RCC 7860 (cell line): ENCODE data around the gene TSSC4.

Experiments used
- DNase-seq: peaks from one replicate; pipeline ENCODE4 v3.0.0-alpha.2; 2015; ENCODE audit warnings: low spot score
- FAIRE-seq: peaks from 2 replicates; lab custom pipeline; 2012; peaks lifted over from hg19 to GRCh38; lab: Jason Lieb, UNC

TSSC4 gene

GRCh38 chr11:2415601-2416380 lies 15.2 kb downstream of the TSSC4 start:
- FAIRE-seq (no peak), DNase-seq (no peak)

GRCh38 chr11:2416765-2417164 lies 16.2 kb downstream of the TSSC4 start:
- no peak for FAIRE-seq

GRCh38 chr11:2417856-2418692 lies 17.5 kb downstream of the TSSC4 start:
- DNase-seq (no peak), FAIRE-seq (no peak)

More at GRCh38 chr11:2416765-2417164, 16.2 kb downstream of the TSSC4 start:
- no peak for DNase-seq

GRCh38 chr11:2418693-2419360 lies 18.3 kb downstream of the TSSC4 start:
- FAIRE-seq (no peak), DNase-seq (no peak)

- FAIRE-seq (no peak), DNase-seq (peak; percentile 42)
Measured at GRCh38 chr11:2419638-2420501, 19.3 kb downstream of the TSSC4 start.

- DNase-seq, result peak; percentile 43
Measured at GRCh38 chr11:2420502-2421225, 20.1 kb downstream of the TSSC4 start.

GRCh38 chr11:2421226-2421994 lies 20.9 kb downstream of the TSSC4 start:
- FAIRE-seq (no peak), DNase-seq (no peak)

More at GRCh38 chr11:2420502-2421225, 20.1 kb downstream of the TSSC4 start:
- no peak for FAIRE-seq

- FAIRE-seq (no peak), DNase-seq (no peak)
Measured at GRCh38 chr11:2421996-2422395, 21.4 kb downstream of the TSSC4 start.

GRCh38 chr11:2422461-2423156 lies 22.1 kb downstream of the TSSC4 start:
- DNase-seq (no peak), FAIRE-seq (no peak)

GRCh38 chr11:2423157-2424025 lies 22.8 kb downstream of the TSSC4 start:
- no peak for FAIRE-seq
- no peak for DNase-seq

- DNase-seq (no peak), FAIRE-seq (no peak)
Measured at GRCh38 chr11:2424811-2425495, 24.4 kb downstream of the TSSC4 start.

- FAIRE-seq, result no peak
- no peak for DNase-seq
Measured at GRCh38 chr11:2425506-2425905, 25.0 kb downstream of the TSSC4 start.

GRCh38 chr11:2426221-2426620 lies 25.7 kb downstream of the TSSC4 start:
- DNase-seq (no peak), FAIRE-seq (no peak)

GRCh38 chr11:2426826-2427521 lies 26.4 kb downstream of the TSSC4 start:
- DNase-seq, result no peak
- FAIRE-seq, result no peak

- FAIRE-seq (no peak), DNase-seq (no peak)
Measured at GRCh38 chr11:2427721-2428321, 27.3 kb downstream of the TSSC4 start.

- no peak for DNase-seq
- FAIRE-seq, result no peak
Measured at GRCh38 chr11:2428322-2428795, 27.8 kb downstream of the TSSC4 start.
